Esophagus squamous epithelium (tissue), 4 donors: ENCODE measurements around the gene SLAIN2.

Source experiments
- POLR2A ChIP-seq, 4 donors: fragments of 450-650 bp; IDR thresholded peaks; one replicate each; pipeline ENCODE4 v1.6.1; 2017; ENCODE audit warnings: antibody characterized with exemption in 4 of 4, mild to moderate bottlenecking in 4 of 4, moderate library complexity in 3 of 4
- TF ChIP-seq, protein P1 (sequence below), 6 experiments: fragments of 450-650 bp in 4 of 6; fragments of 200-600 bp in 2 of 6; sonication (generic) in 2 of 6; IDR thresholded peaks; one replicate each; pipeline ENCODE4 v1.5.1; 2016 to 2019; ENCODE audit warnings: antibody characterized with exemption in 6 of 6, mild to moderate bottlenecking in 4 of 6, moderate library complexity in 4 of 6

DNA sequence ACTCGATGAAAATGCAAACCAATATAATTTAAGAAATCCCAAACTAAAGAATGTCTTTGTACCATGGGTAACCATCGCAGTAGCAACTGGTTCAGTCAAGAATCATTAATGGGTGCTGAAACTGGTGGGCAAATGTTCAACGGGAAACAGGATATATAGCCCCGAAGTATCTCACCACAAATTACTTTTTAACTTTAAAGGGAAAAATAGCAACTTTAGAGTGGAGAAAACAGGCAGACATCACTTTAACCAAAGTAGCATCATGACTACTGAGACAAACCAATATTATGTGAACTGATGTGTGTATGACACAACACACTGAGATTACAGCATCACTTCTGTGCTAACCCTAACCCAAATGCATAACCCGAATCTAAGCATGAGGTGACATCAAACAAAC, 33.8 kb upstream of the SLAIN2 start:
- TF ChIP-seq, protein P1, sequence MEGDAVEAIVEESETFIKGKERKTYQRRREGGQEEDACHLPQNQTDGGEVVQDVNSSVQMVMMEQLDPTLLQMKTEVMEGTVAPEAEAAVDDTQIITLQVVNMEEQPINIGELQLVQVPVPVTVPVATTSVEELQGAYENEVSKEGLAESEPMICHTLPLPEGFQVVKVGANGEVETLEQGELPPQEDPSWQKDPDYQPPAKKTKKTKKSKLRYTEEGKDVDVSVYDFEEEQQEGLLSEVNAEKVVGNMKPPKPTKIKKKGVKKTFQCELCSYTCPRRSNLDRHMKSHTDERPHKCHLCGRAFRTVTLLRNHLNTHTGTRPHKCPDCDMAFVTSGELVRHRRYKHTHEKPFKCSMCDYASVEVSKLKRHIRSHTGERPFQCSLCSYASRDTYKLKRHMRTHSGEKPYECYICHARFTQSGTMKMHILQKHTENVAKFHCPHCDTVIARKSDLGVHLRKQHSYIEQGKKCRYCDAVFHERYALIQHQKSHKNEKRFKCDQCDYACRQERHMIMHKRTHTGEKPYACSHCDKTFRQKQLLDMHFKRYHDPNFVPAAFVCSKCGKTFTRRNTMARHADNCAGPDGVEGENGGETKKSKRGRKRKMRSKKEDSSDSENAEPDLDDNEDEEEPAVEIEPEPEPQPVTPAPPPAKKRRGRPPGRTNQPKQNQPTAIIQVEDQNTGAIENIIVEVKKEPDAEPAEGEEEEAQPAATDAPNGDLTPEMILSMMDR (IDR thresholded peaks at IDR 0.05) = no peak
- TF ChIP-seq POLR2A (IDR thresholded peaks at IDR 0.05) = no peak
